Anterior cingulate cortex (tissue), 58 donors: ENCODE measurements around the gene TRERF1.
"Not testable (repeated sequence)": the region's sequence is repeated elsewhere in the genome, so short reads cannot be mapped to it uniquely, and the experiment has no call there.

Source experiments
- DNase-seq, 58 donors: peaks; one replicate each; lab custom pipeline; 2025; lab: John Stamatoyannopoulos, UW

The TRERF1 gene

GRCh38 chr6:42341771-42342553 is 109.8 kb downstream of the TRERF1 start:
- DNase-seq: no peak

GRCh38 chr6:42341221-42341620 is 110.5 kb downstream of the TRERF1 start:
- no peak for DNase-seq

GRCh38 chr6:42340511-42340910 is 111.2 kb downstream of the TRERF1 start:
- DNase-seq: no peak

- no peak for DNase-seq
Measured at GRCh38 chr6:42339991-42340401, 111.7 kb downstream of the TRERF1 start.

- no peak for DNase-seq
Measured at GRCh38 chr6:42338744-42339222, 112.9 kb downstream of the TRERF1 start.

GRCh38 chr6:42337985-42338743 is 113.6 kb downstream of the TRERF1 start:
- no peak for DNase-seq

GRCh38 chr6:42336431-42336830 is 115.3 kb downstream of the TRERF1 start:
- DNase-seq: no peak

- no peak for DNase-seq
Measured at GRCh38 chr6:42335896-42336295, 115.8 kb downstream of the TRERF1 start.

- no peak for DNase-seq
Measured at GRCh38 chr6:42334870-42335269, 116.9 kb downstream of the TRERF1 start.

GRCh38 chr6:42333612-42334011 is 118.1 kb downstream of the TRERF1 start:
- no peak for DNase-seq

GRCh38 chr6:42332916-42333315 is 118.8 kb downstream of the TRERF1 start:
- no peak for DNase-seq

- no peak for DNase-seq
Measured at GRCh38 chr6:42331019-42331418, 120.7 kb downstream of the TRERF1 start.

GRCh38 chr6:42326248-42326647 is 125.5 kb downstream of the TRERF1 start:
- no peak for DNase-seq

GRCh38 chr6:42324656-42325324 is 126.9 kb downstream of the TRERF1 start:
- DNase-seq: not testable (repeated sequence)

GRCh38 chr6:42322676-42323075 is 129.1 kb downstream of the TRERF1 start:
- DNase-seq: no peak

- no peak for DNase-seq
Measured at GRCh38 chr6:42321976-42322375, 129.8 kb downstream of the TRERF1 start.

- DNase-seq: no peak
Measured at GRCh38 chr6:42320762-42321161, 131.0 kb downstream of the TRERF1 start.

- DNase-seq: no peak
Measured at GRCh38 chr6:42318480-42318879, 133.2 kb downstream of the TRERF1 start.

GRCh38 chr6:42316981-42317380 is 134.7 kb downstream of the TRERF1 start:
- DNase-seq: no peak

GRCh38 chr6:42315991-42316970 is 135.4 kb downstream of the TRERF1 start:
- DNase-seq: peak in 1 of 58 donors; percentile 10
